GM13976 (cell line): ENCODE measurements around the gene KIDINS220.
"Not testable (repeated sequence)": the region's sequence is repeated elsewhere in the genome, so short reads cannot be mapped to it uniquely, and the experiment has no call there.

ENCODE experiments used
- DNase-seq: peaks from one replicate; pipeline ENCODE4 v3.0.0; 2012; ENCODE audit warnings: low spot score
- CTCF ChIP-seq: IDR thresholded peaks from 2 replicates; pipeline ENCODE4 v1.5.1; 2012; ENCODE audit warnings: borderline replicate concordance, mild to moderate bottlenecking; ENCODE audit not compliant: insufficient read depth; ENCODE audit errors: extremely low read depth, missing control alignments, control extremely low read depth
- in situ Hi-C: fragments of 300-500 bp; cut with MboI; formaldehyde crosslinking; loops from one replicate; pipeline ENCODE4 v1.12.0; 2022; ENCODE audit warnings: low sequenced_read_pairs, mixed read lengths, inconsistent platforms; ENCODE audit not compliant: unreplicated experiment

The KIDINS220 gene

GRCh38 chr2:8729939-8730338 is 107.5 kb downstream of the KIDINS220 start:
- in situ Hi-C loops, result no loop called here
- no peak for DNase-seq

GRCh38 chr2:8729101-8729500 is 108.3 kb downstream of the KIDINS220 start:
- DNase-seq, in situ Hi-C loops: not testable (repeated sequence)

More at GRCh38 chr2:8729939-8730338, 107.5 kb downstream of the KIDINS220 start:
- no peak for TF ChIP-seq CTCF

- TF ChIP-seq CTCF, result no peak
- no peak for DNase-seq
- in situ Hi-C loops, result no loop called here
These were observed 109.0 kb downstream of the KIDINS220 start for GRCh38 chr2:8728305-8729015.

GRCh38 chr2:8725838-8726237 is 111.6 kb downstream of the KIDINS220 start:
- TF ChIP-seq CTCF, result no peak
- no peak for DNase-seq
- in situ Hi-C loops, result no loop called here

- no peak for TF ChIP-seq CTCF
- DNase-seq, result no peak
- in situ Hi-C loops, result no loop called here
These were observed 114.4 kb downstream of the KIDINS220 start for GRCh38 chr2:8722986-8723385.

GRCh38 chr2:8721410-8721809 is 116.0 kb downstream of the KIDINS220 start:
- in situ Hi-C loops, result no loop called here
- no peak for DNase-seq
- no peak for TF ChIP-seq CTCF

GRCh38 chr2:8720741-8721140 is 116.7 kb downstream of the KIDINS220 start:
- in situ Hi-C loops, result no loop called here
- no peak for TF ChIP-seq CTCF
- no peak for DNase-seq
